Memory B cell (primary cell): ENCODE results near the gene RNASE13.

Experiments
- ATAC-seq: fragments of 150-1000 bp; cut with Tn5 transposase; 2 replicates; pipeline ENCODE4 v1.10.0; 2021; ENCODE audit warnings: low read depth, mild to moderate bottlenecking, moderate library complexity
- DNase-seq, 2 donors: peaks; one replicate each; pipeline ENCODE4 v3.0.0; 2022; ENCODE audit warnings: low spot score in 2 of 2
- H3K27ac Mint-ChIP-seq: one replicate; pipeline ENCODE4 v1.8.0; 2022; ENCODE audit warnings: mild to moderate bottlenecking, moderate library complexity, mixed read lengths
- H3K27me3 Mint-ChIP-seq: one replicate; pipeline ENCODE4 v1.8.0; 2022; ENCODE audit warnings: mixed read lengths
- H3K36me3 Mint-ChIP-seq: one replicate; pipeline ENCODE4 v1.8.0; 2022; ENCODE audit warnings: mild to moderate bottlenecking, mixed read lengths
- H3K4me1 Mint-ChIP-seq: one replicate; pipeline ENCODE4 v1.8.0; 2022; ENCODE audit warnings: mixed read lengths
- H3K4me3 Mint-ChIP-seq: one replicate; pipeline ENCODE4 v1.8.0; 2022; ENCODE audit warnings: mild to moderate bottlenecking, moderate library complexity, mixed read lengths
- H3K9me3 Mint-ChIP-seq: one replicate; pipeline ENCODE4 v1.8.0; 2022; ENCODE audit warnings: mixed read lengths

Gene RNASE13

DNA sequence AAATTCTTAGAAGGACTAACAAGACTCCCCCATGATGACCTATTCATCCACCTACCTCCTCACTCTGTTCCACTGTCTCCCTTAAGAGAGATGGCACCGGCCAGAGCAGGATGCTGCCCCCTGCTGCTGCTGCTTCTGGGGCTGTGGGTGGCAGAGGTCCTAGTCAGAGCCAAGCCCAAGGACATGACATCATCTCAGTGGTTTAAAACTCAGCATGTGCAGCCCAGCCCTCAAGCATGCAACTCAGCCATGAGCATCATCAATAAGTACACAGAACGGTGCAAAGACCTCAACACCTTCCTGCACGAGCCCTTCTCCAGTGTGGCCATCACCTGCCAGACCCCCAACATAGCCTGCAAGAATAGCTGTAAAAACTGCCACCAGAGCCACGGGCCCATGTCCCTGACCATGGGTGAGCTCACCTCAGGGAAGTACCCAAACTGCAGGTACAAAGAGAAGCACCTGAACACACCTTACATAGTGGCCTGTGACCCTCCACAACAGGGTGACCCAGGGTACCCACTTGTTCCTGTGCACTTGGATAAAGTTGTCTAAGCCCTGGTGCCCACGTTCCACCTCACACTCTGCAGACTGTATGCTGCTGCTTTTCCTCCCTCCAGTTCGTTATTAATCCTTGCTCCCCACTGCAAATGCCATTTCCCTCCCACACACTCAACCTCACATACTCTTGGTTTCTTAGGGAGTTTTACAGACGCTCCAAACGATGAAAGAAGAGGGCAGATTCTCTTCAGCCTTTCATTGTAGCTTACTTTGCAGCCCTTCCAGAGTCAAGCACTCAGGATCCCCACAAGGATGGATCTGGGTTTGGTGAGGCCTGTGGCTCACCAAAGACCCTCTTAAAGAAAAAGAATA, 23.4 kb upstream of the RNASE13 start, which contains the start of gene RNASE8:
Gene RNASE8, plus strand, starts transcription at position 20 of the 873 bp plus-strand sequence. Its CDS starts 71 bp downstream, at position 91.
- no peak for DNase-seq
- H3K36me3 Mint-ChIP-seq: no peaks in the 10 kb centered on the region
- ATAC-seq: no peak
- no peaks in the 10 kb centered on the region for H3K4me1 Mint-ChIP-seq
- H3K27me3 Mint-ChIP-seq: peaks cover 18% of the 10 kb centered on the region
- H3K9me3 Mint-ChIP-seq: no peaks in the 10 kb centered on the region
- no peak within 1 kb of the TSS for H3K27ac Mint-ChIP-seq
- no peak within 1 kb of the TSS for H3K4me3 Mint-ChIP-seq

DNA sequence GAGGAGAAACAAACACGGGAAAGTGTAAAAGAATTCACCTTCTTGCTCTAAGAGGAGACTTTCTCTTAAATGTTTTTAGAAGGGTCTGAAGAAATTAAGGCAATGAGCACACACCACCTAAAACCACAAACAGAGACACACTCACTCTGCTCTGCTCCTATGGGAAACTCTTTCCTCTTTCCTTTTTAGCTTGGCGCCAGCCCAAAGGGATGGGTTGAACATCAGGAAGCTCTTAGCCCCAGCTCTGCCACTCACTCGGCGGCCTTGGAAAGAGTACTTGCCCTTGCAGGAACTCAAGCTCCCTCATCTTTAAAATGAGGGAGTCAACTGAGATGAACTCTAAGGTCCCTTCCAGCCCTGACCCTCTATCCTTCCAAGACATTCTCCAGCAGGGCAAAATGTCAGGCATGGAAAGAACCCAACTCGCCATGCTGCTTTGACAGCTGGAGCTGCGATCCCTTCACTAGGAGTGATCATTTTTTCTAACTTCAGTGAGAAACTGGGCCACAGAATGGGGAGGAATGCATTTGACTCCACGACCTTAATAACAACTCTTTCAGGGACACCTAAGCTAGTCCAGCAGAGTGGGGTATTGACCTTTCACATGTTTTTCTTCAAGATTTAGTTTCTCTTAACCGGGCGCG, 22.0 kb upstream of the RNASE13 start:
- no peak for ATAC-seq
- DNase-seq: no peak
- no peak overlapping the region for H3K4me3 Mint-ChIP-seq
- H3K27me3 Mint-ChIP-seq: peaks cover 19% of the 10 kb centered on the region
- H3K4me1 Mint-ChIP-seq: no peaks in the 10 kb centered on the region
- no peaks in the 10 kb centered on the region for H3K9me3 Mint-ChIP-seq
- no peaks in the 10 kb centered on the region for H3K36me3 Mint-ChIP-seq
- no peak overlapping the region for H3K27ac Mint-ChIP-seq

DNA sequence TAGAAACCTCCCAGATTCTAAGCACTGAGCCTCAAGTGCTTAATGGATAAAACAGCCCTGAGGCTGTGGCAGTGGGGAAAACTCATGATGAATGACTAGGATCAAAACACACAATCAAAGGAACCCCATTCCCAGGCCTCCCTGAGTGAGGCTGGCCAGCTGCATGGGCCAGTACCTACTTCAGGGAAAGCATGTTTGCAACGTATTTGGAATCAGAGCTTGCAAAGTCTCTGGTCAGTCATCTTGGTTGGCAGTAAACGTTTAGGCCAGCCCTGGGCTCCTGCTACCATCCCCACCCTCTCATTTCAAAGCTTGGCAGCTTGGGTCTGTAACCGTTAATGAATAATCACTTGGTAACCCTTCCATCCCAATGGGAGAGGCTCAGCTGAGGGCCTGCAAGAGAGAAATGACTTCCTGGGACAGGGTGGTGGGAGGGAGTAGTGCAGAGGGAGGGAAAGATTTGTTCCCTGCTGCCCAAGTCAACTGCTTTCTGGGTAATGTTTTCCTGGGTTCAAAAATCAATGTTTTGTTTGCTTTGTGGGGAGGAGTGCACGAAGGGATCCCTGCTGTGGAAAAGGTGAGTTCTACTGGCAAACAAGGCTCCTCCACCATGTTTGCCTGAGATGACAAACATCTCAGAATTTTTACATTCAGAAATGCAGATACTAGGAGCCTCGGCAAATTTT, 21.0 kb upstream of the RNASE13 start:
- H3K27me3 Mint-ChIP-seq: peaks cover 16% of the 10 kb centered on the region
- no peaks in the 10 kb centered on the region for H3K36me3 Mint-ChIP-seq
- H3K27ac Mint-ChIP-seq: no peak overlapping the region

DNA sequence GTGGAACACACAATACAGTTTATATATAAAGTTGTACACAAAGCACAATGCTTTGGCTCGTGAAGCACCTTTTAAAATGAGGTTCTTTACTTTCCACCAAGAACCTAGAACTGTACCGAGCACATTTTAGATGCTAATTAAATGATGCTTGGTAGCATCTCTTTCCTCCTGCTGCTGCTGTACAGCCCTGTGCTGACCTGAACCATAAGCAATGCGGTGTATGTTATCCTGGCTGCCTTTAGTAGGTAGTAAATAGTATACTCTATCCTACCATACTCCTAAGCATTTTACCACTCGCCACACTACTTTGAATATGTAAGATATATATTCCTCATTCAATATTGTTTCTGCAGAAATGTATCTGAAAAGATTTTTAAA, 20.1 kb upstream of the RNASE13 start:
- Mint-ChIP-seq H3K36me3 (no peaks in the 10 kb centered on the region), H3K4me3 (no peak overlapping the region), H3K27me3 (peaks cover 9% of the 10 kb centered on the region), H3K9me3 (no peaks in the 10 kb centered on the region), H3K4me1 (no peaks in the 10 kb centered on the region), H3K27ac (no peak overlapping the region)
- ATAC-seq (no peak), DNase-seq (no peak)

More for the DNA sequence above, 21.0 kb upstream of the RNASE13 start:
- Mint-ChIP-seq H3K4me3 (no peak overlapping the region), H3K9me3 (no peaks in the 10 kb centered on the region), H3K4me1 (no peaks in the 10 kb centered on the region)
- DNase-seq: no peak
- ATAC-seq: no peak

DNA sequence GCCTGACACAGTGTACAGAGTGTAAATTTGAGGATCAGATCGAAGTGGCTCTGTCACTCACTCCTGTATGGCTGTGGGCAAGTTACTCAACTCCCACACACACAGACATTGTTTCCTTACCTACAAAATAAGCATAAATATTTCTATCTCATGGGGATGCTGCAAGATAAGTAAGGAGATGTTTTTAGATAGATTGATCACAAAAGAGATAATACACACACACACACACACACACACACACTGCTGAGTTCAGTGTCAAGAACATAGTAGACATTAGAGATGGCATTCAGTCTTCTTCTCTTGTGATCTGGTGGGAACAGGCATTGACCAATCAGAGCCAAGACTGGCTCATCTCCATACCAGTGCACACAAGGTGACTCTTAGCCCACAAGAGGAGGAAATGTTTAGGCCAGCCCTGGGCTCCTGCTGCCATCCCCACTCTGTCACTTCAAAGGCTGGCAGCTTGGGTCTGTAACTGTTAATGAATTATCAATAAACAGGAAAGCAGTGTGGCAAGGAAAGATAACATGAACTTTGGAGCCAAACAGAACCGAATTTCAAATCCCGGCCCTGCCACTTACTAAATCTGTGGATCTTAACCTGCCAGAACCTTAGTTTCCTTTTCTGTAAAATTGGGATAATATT, 19.6 kb upstream of the RNASE13 start:
- H3K9me3 Mint-ChIP-seq: no peaks in the 10 kb centered on the region
- H3K27ac Mint-ChIP-seq: peak overlapping the region; percentile 4
- ATAC-seq (no peak), DNase-seq (no peak)
- no peak overlapping the region for H3K4me3 Mint-ChIP-seq
- no peaks in the 10 kb centered on the region for H3K36me3 Mint-ChIP-seq
- no peaks in the 10 kb centered on the region for H3K4me1 Mint-ChIP-seq
- peaks cover 10% of the 10 kb centered on the region for H3K27me3 Mint-ChIP-seq

DNA sequence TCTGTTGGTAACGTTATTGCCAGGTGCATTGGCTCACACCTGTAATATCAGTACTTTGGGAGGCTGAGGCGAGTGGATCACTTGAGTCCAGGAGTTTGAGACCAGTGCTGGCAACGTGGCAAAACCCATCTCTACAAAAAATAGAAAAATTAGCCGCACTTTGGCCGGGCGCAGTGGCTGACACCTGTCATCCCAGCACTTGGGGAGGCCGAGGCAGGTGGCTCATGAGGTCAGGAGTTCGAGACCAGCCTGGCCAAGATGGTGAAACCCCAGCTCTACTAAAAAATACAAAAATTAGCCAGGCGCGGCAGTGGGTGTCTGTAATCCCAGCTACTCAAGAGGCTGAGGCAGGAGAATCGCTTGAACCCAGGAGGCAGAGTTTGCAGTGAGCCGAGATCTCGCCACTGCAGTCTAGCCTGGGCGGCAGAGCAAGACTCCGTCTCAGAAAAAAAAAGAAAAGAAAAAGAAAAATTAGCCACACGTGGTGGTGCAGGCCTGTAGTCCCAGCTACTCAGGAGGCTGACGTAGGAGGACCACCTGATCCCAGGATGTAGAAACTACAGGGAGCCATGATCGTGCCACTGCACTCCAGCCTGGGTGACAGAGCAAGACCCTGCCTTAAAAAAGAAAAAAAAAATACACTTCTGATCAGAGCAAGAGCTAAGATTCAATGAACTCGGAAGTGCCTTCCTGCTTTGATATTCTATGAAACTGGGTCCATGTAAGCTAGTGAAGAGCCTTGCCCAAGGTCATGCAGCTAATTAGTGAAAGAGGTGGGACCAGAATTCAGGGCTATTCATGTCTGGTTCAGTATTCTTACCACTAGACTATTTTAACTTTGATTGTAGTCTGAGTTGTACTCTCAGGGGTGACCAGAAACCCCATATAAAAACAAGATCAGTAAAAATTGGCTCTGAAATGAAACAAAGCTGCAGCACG, 18.8 kb upstream of the RNASE13 start:
- Mint-ChIP-seq H3K27me3 (peaks cover 15% of the 10 kb centered on the region), H3K4me1 (no peaks in the 10 kb centered on the region), H3K27ac (peak overlapping the region; percentile 4), H3K36me3 (no peaks in the 10 kb centered on the region), H3K4me3 (no peak overlapping the region), H3K9me3 (no peaks in the 10 kb centered on the region)
- DNase-seq: no peak
- no peak for ATAC-seq

DNA sequence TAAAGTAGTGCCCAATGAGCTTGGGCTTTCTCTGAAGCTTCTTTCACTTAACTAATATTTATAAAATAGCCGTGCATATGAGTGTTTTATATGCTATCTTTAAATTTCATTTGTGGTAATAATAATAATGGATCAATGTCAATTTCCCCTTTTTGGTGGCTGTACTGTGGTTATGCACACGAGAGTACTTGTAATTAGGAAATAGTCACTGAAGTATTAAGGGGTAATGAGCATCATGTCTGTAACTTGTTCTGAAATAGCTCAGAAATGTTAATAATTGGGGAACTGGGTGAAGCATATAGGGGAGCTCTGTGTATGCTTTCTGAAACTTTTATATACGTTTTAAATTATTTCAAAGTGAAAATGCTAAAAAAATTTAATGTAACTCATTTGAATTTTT, 16.0 kb upstream of the RNASE13 start:
- no peaks in the 10 kb centered on the region for H3K9me3 Mint-ChIP-seq
- H3K27ac Mint-ChIP-seq: no peak overlapping the region
- DNase-seq (no peak), ATAC-seq (peak; percentile 52)
- H3K36me3 Mint-ChIP-seq: no peaks in the 10 kb centered on the region
- peaks cover 14% of the 10 kb centered on the region for H3K27me3 Mint-ChIP-seq
- no peaks in the 10 kb centered on the region for H3K4me1 Mint-ChIP-seq
- H3K4me3 Mint-ChIP-seq: no peak overlapping the region

DNA sequence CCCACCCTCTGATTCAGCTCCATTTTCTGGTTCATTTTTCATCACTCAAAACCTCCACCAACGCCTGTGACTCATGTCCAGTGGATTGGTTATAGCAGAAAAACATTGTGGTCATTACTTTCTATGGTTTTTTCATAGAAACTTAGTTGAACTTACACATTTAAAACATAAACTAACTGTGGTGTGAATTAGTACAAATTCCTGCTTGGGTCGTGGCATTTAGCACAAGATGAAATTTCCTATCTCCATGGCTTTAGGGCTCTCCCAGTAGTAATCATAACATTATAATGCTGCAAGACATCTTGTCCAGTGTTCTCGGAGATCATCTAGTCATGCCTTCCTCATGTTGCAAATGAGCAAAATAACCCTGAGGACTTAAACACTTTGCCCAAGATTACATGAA, 14.7 kb upstream of the RNASE13 start:
- Mint-ChIP-seq H3K27ac (no peak overlapping the region), H3K4me3 (no peak overlapping the region), H3K9me3 (no peaks in the 10 kb centered on the region), H3K4me1 (no peaks in the 10 kb centered on the region), H3K27me3 (peaks cover 22% of the 10 kb centered on the region), H3K36me3 (no peaks in the 10 kb centered on the region)
- no peak for DNase-seq
- no peak for ATAC-seq

DNA sequence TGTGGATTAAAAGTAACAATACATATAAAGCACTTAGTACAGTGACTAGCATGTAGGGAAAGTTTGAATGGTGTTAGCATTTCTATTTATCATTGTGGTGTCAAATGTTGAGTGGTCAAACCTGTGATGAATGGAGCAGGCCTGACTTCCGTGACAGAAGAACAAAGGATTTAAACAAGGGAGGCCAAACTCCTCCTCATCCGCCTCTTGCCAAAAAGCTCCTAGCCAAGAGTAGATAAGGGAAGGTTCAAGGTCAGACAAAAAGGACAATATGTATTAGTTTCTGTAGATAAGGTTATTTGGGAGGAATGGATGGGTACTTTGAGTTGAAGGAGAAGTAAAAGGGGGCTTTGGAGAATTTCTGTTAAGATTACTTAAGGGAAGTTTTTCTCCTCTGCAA, 14.0 kb upstream of the RNASE13 start:
- Mint-ChIP-seq H3K36me3 (no peaks in the 10 kb centered on the region), H3K27ac (no peak overlapping the region), H3K9me3 (no peaks in the 10 kb centered on the region), H3K27me3 (peaks cover 22% of the 10 kb centered on the region), H3K4me3 (no peak overlapping the region), H3K4me1 (no peaks in the 10 kb centered on the region)
- DNase-seq (no peak), ATAC-seq (no peak)

DNA sequence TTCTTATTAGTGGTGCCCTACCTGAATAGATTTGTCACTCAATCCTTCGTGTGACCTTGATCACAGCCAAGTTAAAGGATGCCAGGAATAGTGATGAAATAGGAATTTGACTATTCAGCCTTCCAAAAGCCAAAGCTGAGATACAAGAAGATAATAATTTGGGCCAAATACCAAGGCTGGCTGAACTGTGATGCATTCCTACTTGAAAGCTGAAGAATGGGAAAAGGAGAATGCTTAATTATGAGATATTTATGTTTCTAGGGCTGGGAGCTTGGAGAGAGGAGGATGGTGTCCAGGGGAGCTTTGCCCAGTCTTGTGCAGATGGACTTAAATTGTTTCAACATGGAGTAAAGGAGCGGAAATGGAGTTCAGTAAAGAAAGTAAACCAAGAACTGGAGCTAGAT, 12.8 kb upstream of the RNASE13 start:
- H3K27me3 Mint-ChIP-seq: peaks cover 26% of the 10 kb centered on the region
- DNase-seq (no peak), ATAC-seq (no peak)
- no peaks in the 10 kb centered on the region for H3K4me1 Mint-ChIP-seq
- no peak overlapping the region for H3K4me3 Mint-ChIP-seq
- no peaks in the 10 kb centered on the region for H3K9me3 Mint-ChIP-seq
- no peak overlapping the region for H3K27ac Mint-ChIP-seq
- H3K36me3 Mint-ChIP-seq: no peaks in the 10 kb centered on the region

DNA sequence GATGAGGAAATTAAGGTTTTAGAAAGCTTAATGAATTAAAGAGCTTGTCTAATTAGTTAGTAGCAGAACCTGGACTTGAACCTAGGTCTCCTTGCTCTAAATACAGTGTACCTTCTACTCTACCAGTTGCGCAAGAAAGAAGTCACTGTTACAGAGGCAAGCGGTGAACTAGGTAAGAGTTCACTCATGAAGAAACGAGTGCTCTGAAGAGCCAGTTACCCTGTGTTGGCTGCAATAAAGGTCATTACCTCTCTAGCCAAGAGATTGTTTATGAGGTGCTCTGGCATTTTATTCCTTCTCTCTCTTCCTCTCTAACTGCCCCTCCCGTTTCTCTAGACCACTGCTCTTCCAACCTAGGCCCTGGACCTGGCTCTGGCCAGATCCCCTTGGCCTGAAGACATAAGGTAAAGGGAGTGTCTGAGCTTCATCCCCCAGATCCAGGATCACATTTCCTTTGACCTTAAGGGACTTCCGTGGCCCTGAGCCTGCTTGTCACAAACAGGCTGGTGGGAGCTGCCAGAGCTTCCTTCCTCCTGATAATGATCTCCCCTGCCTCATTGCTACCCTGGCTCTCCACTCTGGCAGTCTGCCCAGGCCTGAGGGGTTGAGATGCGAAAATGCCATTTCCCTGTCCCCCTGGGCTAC, 9.5 kb upstream of the RNASE13 start:
- no peak for ATAC-seq
- Mint-ChIP-seq H3K4me1 (no peaks in the 10 kb centered on the region), H3K27ac (no peak overlapping the region), H3K27me3 (peaks cover 26% of the 10 kb centered on the region), H3K9me3 (no peaks in the 10 kb centered on the region), H3K4me3 (no peak overlapping the region), H3K36me3 (no peaks in the 10 kb centered on the region)
- DNase-seq: no peak

DNA sequence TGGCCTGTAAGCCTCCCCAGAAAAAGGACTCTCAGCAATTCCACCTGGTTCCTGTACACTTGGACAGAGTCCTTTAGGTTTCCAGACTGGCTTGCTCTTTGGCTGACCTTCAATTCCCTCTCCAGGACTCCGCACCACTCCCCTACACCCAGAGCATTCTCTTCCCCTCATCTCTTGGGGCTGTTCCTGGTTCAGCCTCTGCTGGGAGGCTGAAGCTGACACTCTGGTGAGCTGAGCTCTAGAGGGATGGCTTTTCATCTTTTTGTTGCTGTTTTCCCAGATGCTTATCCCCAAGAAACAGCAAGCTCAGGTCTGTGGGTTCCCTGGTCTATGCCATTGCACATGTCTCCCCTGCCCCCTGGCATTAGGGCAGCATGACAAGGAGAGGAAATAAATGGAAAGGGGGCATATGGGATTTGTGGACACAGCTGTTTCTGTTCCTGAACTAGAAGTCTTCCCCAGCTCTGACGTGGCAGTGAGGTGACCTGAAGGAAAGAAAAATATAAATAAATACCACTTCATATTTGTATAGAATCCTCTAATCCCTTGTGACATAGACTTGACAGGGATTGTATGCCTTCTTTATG, 8.9 kb upstream of the RNASE13 start:
- ATAC-seq (no peak), DNase-seq (no peak)
- Mint-ChIP-seq H3K27ac (no peak overlapping the region), H3K36me3 (no peaks in the 10 kb centered on the region), H3K27me3 (peaks cover 23% of the 10 kb centered on the region), H3K4me3 (no peak overlapping the region), H3K9me3 (no peaks in the 10 kb centered on the region), H3K4me1 (no peaks in the 10 kb centered on the region)
